ENCODE measurements around the gene KNDC1. TPM values are rescaled to one million over a fixed set of nuclear protein-coding genes. Genes with fewer than 3 reads are reported as not detected.

KNDC1 gene
- total RNA-seq, 1 donor from 2014 or later: not detected

GRCh38 chr10:133182791-133183645, 23.0 kb downstream of the KNDC1 start:
- ATAC-seq (ENCODE audit: poor library complexity): no peak
- DNase-seq: no peak
- intact Hi-C loops (cut with DNase I): no loop called here

GRCh38 chr10:133183646-133184378, 23.8 kb downstream of the KNDC1 start:
- no peak for ATAC-seq (ENCODE audit: poor library complexity)
- intact Hi-C loops (cut with DNase I): no loop called here
- DNase-seq: no peak

- intact Hi-C loops (cut with DNase I): no loop called here
- ATAC-seq (ENCODE audit: poor library complexity) (no peak), DNase-seq (no peak)
Measured at GRCh38 chr10:133184591-133185244, 24.7 kb downstream of the KNDC1 start.

GRCh38 chr10:133185421-133185820, 25.4 kb downstream of the KNDC1 start:
- DNase-seq: no peak
- intact Hi-C loops (cut with DNase I): no loop called here

GRCh38 chr10:133185916-133186315, 25.9 kb downstream of the KNDC1 start:
- intact Hi-C loops (cut with DNase I): no loop called here
- DNase-seq: no peak
- no peak for ATAC-seq (ENCODE audit: poor library complexity)

More at GRCh38 chr10:133185421-133185820, 25.4 kb downstream of the KNDC1 start:
- no peak for ATAC-seq (ENCODE audit: poor library complexity)

- intact Hi-C loops (cut with DNase I): no loop called here
- no peak for DNase-seq
- no peak for ATAC-seq (ENCODE audit: poor library complexity)
Measured at GRCh38 chr10:133186416-133187090, 26.5 kb downstream of the KNDC1 start.

- intact Hi-C loops (cut with DNase I): no loop called here
- DNase-seq: no peak
- no peak for ATAC-seq (ENCODE audit: poor library complexity)
Measured at GRCh38 chr10:133187091-133187905, 27.3 kb downstream of the KNDC1 start.

GRCh38 chr10:133187906-133188681, 28.1 kb downstream of the KNDC1 start:
- DNase-seq: no peak
- intact Hi-C loops (cut with DNase I): no loop called here
- no peak for ATAC-seq (ENCODE audit: poor library complexity)

GRCh38 chr10:133189256-133189655, 29.2 kb downstream of the KNDC1 start:
- ATAC-seq (ENCODE audit: poor library complexity) (no peak), DNase-seq (no peak)
- intact Hi-C loops (cut with DNase I): no loop called here

GRCh38 chr10:133189726-133190125, 29.7 kb downstream of the KNDC1 start:
- intact Hi-C loops (cut with DNase I): no loop called here
- ATAC-seq (ENCODE audit: poor library complexity): no peak
- no peak for DNase-seq

GRCh38 chr10:133190225-133190624, 30.2 kb downstream of the KNDC1 start:
- intact Hi-C loops (cut with DNase I): no loop called here
- DNase-seq: no peak
- no peak for ATAC-seq (ENCODE audit: poor library complexity)

GRCh38 chr10:133191651-133192050, 31.6 kb downstream of the KNDC1 start:
- no peak for DNase-seq
- intact Hi-C loops (cut with DNase I): no loop called here
- no peak for ATAC-seq (ENCODE audit: poor library complexity)

- ATAC-seq (ENCODE audit: poor library complexity): no peak
- no peak for DNase-seq
- intact Hi-C loops (cut with DNase I): no loop called here
Measured at GRCh38 chr10:133194151-133194550, 34.1 kb downstream of the KNDC1 start.

- DNase-seq (no peak), ATAC-seq (ENCODE audit: poor library complexity) (no peak)
- intact Hi-C loops (cut with DNase I): no loop called here
Measured at GRCh38 chr10:133195096-133195495, 35.1 kb downstream of the KNDC1 start.

- no peak for DNase-seq
- intact Hi-C loops (cut with DNase I): no loop called here
- ATAC-seq (ENCODE audit: poor library complexity): no peak
Measured at GRCh38 chr10:133195611-133196010, 35.6 kb downstream of the KNDC1 start.

GRCh38 chr10:133196221-133196915, 36.3 kb downstream of the KNDC1 start:
- no peak for ATAC-seq (ENCODE audit: poor library complexity)
- intact Hi-C loops (cut with DNase I): no loop called here
- DNase-seq: no peak

Data from Right ventricle myocardium superior (tissue), 1 donor.